GM23338 (cell line): ENCODE results near the gene AP2A2. TPM values are rescaled to one million over a fixed set of nuclear protein-coding genes. Genes with fewer than 3 reads are reported as not detected.

Source experiments
- CREB1 ChIP-seq: fragments of 250-450 bp; sonication (Bioruptor Pico); IDR thresholded peaks from 2 replicates; pipeline ENCODE4 v1.5.0; 2020; ENCODE audit warnings: low read depth, mild to moderate bottlenecking, moderate library complexity
- EZH2 ChIP-seq: fragments of 200-600 bp; sonication (generic); IDR thresholded peaks from one replicate; pipeline ENCODE4 v1.8.0; 2017; ENCODE audit warnings: antibody characterized with exemption, mild to moderate bottlenecking, low read depth; ENCODE audit not compliant: unreplicated experiment
- EZH2phosphoT487 ChIP-seq: fragments of 200-600 bp; sonication (generic); IDR thresholded peaks from one replicate; pipeline ENCODE4 v1.8.1; 2018; ENCODE audit warnings: antibody characterized with exemption; ENCODE audit not compliant: unreplicated experiment
- POLR2AphosphoS5 ChIP-seq: IDR thresholded peaks from 2 replicates; pipeline ENCODE4 v1.6.1; 2016; ENCODE audit warnings: antibody characterized with exemption, low read depth
- STAT1 ChIP-seq: IDR thresholded peaks from one replicate; pipeline ENCODE4 v1.6.1; 2016; ENCODE audit warnings: antibody characterized with exemption; ENCODE audit not compliant: unreplicated experiment
- ZNF114 ChIP-seq: fragments of 250-450 bp; sonication (Bioruptor Pico); IDR thresholded peaks from 2 replicates; pipeline ENCODE4 v1.5.0; 2020; ENCODE audit warnings: mild to moderate bottlenecking, moderate library complexity
- ZNF331 ChIP-seq: fragments of 250-450 bp; sonication (Bioruptor Pico); IDR thresholded peaks from 2 replicates; pipeline ENCODE4 v1.5.0; 2020; ENCODE audit warnings: low read depth, mild to moderate bottlenecking, moderate library complexity
- polyA plus RNA-seq: library from polyadenylated mRNA; unstranded; fragments of >200 nt; fragmentation: Nextera tagmentation; extraction: Ambion mirVana; gene quantifications from 2 replicates; pipeline ENCODE4 v1.2.1, GENCODE V29; 2016
- total RNA-seq: library from RNA; depleted of rRNA; stranded (reverse); fragments of >200 nt; shearing (Covaris generic); gene quantifications from 2 replicates; pipeline ENCODE4 v1.2.3, GENCODE V29; 2014
- TF ChIP-seq, protein P1 (sequence below): fragments of 250-450 bp; sonication (Bioruptor Pico); IDR thresholded peaks from 2 replicates; pipeline ENCODE4 v1.5.0; 2020; ENCODE audit warnings: mild to moderate bottlenecking, moderate library complexity
- TF ChIP-seq, protein P2 (sequence below), 2 experiments: fragments of 200-600 bp in 1 of 2; sonication (generic) in 1 of 2; conservative IDR thresholded peaks; 2 replicates each; pipeline versions ENCODE4 v1.5.1 to v1.6.1; 2016 to 2017; ENCODE audit warnings: antibody characterized with exemption in 2 of 2, low read depth in 2 of 2, mild to moderate bottlenecking in 2 of 2, moderate library complexity in 1 of 2
- TF ChIP-seq, protein P3 (sequence below): IDR thresholded peaks from 2 replicates; pipeline ENCODE4 v1.6.1; 2016; ENCODE audit warnings: antibody characterized with exemption

The AP2A2 gene
- total and polyA plus RNA-seq, 2 experiments from 2014 or later = 23.7 to 47.5 TPM

DNA sequence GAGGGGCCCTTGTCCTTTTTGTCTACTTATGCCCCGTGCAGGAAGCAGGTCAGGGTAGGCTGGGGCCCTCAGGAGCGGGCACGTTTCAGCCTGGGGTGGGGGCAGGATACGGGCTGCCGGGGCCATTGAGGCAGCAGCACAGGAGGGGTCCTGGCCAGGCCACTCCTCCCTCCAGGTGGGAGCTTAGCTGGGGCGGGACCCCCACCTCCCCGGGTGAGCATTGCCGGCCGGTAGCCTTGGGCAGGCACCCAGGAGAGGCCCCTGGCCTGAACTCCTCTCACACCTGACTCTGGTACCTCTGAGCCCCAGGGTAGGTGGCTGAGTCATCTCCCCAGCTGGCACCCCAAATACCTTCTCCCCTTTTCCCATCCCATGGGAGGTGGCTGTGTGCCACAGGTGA, 115.8 kb downstream of the AP2A2 start (continued):
- TF ChIP-seq, protein P1, sequence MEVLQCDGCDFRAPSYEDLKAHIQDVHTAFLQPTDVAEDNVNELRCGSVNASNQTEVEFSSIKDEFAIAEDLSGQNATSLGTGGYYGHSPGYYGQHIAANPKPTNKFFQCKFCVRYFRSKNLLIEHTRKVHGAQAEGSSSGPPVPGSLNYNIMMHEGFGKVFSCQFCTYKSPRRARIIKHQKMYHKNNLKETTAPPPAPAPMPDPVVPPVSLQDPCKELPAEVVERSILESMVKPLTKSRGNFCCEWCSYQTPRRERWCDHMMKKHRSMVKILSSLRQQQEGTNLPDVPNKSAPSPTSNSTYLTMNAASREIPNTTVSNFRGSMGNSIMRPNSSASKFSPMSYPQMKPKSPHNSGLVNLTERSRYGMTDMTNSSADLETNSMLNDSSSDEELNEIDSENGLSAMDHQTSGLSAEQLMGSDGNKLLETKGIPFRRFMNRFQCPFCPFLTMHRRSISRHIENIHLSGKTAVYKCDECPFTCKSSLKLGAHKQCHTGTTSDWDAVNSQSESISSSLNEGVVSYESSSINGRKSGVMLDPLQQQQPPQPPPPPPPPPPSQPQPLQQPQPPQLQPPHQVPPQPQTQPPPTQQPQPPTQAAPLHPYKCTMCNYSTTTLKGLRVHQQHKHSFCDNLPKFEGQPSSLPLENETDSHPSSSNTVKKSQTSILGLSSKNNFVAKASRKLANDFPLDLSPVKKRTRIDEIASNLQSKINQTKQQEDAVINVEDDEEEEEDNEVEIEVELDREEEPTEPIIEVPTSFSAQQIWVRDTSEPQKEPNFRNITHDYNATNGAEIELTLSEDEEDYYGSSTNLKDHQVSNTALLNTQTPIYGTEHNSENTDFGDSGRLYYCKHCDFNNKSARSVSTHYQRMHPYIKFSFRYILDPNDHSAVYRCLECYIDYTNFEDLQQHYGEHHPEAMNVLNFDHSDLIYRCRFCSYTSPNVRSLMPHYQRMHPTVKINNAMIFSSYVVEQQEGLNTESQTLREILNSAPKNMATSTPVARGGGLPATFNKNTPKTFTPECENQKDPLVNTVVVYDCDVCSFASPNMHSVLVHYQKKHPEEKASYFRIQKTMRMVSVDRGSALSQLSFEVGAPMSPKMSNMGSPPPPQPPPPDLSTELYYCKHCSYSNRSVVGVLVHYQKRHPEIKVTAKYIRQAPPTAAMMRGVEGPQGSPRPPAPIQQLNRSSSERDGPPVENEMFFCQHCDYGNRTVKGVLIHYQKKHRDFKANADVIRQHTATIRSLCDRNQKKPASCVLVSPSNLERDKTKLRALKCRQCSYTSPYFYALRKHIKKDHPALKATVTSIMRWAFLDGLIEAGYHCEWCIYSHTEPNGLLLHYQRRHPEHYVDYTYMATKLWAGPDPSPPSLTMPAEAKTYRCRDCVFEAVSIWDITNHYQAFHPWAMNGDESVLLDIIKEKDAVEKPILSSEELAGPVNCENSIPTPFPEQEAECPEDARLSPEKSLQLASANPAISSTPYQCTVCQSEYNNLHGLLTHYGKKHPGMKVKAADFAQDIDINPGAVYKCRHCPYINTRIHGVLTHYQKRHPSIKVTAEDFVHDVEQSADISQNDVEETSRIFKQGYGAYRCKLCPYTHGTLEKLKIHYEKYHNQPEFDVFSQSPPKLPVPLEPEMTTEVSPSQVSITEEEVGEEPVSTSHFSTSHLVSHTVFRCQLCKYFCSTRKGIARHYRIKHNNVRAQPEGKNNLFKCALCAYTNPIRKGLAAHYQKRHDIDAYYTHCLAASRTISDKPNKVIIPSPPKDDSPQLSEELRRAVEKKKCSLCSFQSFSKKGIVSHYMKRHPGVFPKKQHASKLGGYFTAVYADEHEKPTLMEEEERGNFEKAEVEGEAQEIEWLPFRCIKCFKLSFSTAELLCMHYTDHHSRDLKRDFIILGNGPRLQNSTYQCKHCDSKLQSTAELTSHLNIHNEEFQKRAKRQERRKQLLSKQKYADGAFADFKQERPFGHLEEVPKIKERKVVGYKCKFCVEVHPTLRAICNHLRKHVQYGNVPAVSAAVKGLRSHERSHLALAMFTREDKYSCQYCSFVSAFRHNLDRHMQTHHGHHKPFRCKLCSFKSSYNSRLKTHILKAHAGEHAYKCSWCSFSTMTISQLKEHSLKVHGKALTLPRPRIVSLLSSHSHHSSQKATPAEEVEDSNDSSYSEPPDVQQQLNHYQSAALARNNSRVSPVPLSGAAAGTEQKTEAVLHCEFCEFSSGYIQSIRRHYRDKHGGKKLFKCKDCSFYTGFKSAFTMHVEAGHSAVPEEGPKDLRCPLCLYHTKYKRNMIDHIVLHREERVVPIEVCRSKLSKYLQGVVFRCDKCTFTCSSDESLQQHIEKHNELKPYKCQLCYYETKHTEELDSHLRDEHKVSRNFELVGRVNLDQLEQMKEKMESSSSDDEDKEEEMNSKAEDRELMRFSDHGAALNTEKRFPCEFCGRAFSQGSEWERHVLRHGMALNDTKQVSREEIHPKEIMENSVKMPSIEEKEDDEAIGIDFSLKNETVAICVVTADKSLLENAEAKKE (CRISPR knock-in tag) = no peak
- TF ChIP-seq CREB1 (CRISPR knock-in tag) (no peak), STAT1 (no peak), ZNF114 (no peak), EZH2 (no peak), POLR2AphosphoS5 (no peak), EZH2phosphoT487 (no peak), ZNF331 (CRISPR knock-in tag) (no peak)
- TF ChIP-seq, protein P2, sequence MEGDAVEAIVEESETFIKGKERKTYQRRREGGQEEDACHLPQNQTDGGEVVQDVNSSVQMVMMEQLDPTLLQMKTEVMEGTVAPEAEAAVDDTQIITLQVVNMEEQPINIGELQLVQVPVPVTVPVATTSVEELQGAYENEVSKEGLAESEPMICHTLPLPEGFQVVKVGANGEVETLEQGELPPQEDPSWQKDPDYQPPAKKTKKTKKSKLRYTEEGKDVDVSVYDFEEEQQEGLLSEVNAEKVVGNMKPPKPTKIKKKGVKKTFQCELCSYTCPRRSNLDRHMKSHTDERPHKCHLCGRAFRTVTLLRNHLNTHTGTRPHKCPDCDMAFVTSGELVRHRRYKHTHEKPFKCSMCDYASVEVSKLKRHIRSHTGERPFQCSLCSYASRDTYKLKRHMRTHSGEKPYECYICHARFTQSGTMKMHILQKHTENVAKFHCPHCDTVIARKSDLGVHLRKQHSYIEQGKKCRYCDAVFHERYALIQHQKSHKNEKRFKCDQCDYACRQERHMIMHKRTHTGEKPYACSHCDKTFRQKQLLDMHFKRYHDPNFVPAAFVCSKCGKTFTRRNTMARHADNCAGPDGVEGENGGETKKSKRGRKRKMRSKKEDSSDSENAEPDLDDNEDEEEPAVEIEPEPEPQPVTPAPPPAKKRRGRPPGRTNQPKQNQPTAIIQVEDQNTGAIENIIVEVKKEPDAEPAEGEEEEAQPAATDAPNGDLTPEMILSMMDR (conservative IDR thresholded peaks at IDR 0.05; ENCODE audit: low read depth in 2 of 2) = no peak
- TF ChIP-seq, protein P3, sequence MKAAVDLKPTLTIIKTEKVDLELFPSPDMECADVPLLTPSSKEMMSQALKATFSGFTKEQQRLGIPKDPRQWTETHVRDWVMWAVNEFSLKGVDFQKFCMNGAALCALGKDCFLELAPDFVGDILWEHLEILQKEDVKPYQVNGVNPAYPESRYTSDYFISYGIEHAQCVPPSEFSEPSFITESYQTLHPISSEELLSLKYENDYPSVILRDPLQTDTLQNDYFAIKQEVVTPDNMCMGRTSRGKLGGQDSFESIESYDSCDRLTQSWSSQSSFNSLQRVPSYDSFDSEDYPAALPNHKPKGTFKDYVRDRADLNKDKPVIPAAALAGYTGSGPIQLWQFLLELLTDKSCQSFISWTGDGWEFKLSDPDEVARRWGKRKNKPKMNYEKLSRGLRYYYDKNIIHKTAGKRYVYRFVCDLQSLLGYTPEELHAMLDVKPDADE = no peak
